HG02885 (cell line): ENCODE results near the gene KCNC3.

ENCODE experiments used
- ATAC-seq: cut with Tn5 transposase; IDR thresholded peaks from one replicate; pipeline ENCODE4 v1.9.1; 2021; ENCODE audit warnings: mild to moderate bottlenecking; ENCODE audit not compliant: unreplicated experiment, poor library complexity

Gene KCNC3

DNA sequence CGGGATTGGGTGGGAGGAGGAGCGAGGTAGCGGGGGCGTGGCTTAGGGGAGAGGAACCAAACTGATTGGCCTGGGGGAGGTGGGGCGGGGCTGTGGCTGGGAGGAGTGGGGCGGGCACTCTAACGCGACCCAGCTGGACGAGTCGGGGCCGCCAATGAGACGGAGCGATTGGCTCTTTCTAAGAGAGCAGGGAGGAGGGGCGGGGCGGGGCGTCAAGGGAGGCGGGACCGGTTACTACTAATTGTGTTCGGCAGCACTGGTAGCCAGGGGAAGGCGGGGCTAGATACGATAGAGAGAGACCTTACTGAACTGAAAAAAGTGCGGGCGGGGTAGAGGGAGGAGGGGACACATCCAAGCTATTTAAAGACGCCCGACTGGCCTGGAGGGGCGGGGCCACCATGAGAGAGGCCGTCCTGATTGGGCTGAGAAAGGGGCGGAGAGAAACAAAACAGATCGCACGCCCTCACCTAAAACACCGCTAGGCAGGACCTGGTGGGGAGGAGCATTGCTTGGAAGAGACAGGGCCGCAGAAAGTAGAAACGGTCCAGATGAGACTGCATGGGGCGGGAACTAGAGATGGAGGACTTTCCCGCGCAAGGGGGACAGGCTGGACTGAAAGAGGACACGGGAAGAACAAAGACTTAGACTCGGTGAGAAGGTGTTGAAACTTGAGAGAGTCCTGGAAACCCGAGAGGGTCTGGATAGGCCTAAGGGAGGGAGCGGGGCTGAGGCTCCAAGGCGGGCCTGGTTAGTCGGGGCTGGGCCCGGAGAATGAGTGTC lies at the start of gene KCNC3:
Gene KCNC3, minus strand, starts transcription at position 232 of the 780 bp plus-strand sequence. CDS start 295 bp downstream, outside the sequence.
- ATAC-seq = peak; percentile 51

DNA sequence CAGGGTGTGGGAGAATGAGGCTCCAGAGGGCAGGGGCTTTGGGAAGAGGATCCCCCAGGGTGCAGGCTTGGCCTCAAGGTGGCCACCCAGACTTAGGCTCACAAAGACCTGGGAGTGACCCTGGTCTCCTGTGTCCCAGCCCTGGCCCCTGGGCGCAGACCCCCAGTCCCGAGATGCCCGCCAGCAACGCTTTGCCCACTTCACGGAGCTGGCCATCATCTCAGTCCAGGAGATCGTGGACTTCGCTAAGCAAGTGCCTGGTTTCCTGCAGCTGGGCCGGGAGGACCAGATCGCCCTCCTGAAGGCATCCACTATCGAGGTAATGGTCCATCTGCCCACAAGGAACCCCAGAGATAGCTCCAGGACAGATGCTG lies 49.7 kb upstream of the KCNC3 start:
- ATAC-seq = no peak

DNA sequence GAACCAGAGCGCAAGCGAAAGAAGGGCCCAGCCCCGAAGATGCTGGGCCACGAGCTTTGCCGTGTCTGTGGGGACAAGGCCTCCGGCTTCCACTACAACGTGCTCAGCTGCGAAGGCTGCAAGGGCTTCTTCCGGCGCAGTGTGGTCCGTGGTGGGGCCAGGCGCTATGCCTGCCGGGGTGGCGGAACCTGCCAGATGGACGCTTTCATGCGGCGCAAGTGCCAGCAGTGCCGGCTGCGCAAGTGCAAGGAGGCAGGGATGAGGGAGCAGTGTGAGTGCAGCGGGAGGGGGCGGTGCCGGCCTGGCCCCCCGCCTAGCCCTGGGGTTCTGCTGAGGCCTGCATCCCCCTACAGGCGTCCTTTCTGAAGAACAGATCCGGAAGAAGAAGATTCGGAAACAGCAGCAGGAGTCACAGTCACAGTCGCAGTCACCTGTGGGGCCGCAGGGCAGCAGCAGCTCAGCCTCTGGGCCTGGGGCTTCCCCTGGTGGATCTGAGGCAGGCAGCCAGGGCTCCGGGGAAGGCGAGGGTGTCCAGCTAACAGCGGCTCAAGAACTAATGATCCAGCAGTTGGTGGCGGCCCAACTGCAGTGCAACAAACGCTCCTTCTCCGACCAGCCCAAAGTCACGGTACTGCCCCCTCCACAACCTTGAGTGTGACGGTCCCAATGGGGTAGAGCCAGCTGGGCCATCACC lies 49.1 kb upstream of the KCNC3 start:
- no peak for ATAC-seq

DNA sequence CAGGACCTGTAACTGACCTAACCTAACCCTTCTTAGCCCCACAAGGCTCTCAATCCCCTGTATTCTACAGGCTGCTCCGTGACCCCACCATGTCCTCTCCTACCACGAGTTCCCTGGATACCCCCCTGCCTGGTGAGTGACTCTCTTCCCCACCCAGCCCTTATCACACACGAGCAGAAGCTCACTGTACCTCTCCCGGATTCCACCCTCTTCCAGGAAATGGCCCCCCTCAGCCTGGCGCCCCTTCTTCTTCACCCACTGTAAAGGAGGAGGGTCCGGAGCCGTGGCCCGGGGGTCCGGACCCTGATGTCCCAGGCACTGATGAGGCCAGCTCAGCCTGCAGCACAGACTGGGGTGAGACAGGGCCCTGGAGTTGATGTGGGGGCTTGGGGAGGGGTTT lies 48.3 kb upstream of the KCNC3 start:
- no peak for ATAC-seq

DNA sequence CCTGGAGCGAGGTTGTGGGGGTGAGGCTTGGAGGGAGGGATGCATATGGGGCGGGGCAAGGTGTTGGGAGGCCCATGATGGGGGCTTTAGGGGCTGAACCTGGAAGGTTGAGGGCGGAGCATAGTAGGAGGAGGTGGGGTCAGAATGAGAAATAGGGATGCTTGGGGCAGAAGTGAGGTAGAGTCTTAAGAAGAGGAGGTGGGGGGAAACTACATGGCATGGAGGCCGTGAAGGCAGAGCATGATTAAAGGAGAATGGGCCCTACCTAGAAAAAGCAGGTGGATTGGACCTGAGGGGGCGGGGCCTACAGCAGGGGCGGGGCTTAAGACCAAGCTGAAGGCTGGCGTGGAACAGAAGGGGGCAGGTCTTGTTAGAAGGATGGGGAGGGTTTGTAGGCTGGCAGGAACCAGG lies 47.9 kb upstream of the KCNC3 start:
- ATAC-seq = peak; percentile 23

DNA sequence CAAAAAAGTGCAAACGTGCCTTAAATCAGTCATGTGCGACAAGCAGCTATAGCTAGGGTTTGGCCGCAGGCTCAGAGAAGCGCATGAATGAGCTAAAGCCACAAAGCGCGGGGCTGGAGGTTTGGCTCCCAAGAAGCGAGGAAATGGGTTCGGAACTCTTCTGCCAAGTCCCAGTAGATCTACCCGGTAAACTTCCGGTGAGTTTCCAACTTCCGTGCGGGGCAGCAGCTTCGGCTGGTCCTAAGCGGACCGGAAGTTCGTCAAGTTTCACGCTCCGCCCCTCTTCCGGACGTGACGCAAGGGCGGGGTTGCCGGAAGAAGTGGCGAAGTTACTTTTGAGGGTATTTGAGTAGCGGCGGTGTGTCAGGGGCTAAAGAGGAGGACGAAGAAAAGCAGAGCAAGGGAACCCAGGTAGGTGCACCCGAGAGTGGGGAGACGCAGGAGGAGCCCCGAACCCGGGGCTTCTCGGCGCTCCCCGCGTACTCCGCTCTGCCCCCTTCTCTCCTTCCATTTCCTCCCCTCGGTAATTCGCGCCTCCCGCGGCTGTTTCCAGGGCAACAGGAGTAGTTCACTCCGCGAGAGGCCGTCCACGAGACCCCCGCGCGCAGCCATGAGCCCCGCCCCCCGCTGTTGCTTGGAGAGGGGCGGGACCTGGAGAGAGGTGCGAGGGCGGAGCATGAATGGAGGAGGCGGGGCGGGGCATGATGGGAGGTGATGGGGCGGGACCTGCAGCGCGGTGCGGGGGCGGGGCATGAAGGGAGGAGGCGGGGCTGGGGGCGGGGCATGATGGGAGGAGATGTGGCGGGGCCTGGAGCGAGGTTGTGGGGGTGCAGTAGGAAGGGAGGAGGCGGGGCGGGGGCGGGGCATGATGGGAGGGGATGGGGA lies 47.2 kb upstream of the KCNC3 start, which contains the start of gene NR1H2:
Gene NR1H2, plus strand, starts transcription at position 292 of the 885 bp plus-strand sequence. CDS start 1,149 bp downstream, outside the sequence.
- ATAC-seq = peak; percentile 89

DNA sequence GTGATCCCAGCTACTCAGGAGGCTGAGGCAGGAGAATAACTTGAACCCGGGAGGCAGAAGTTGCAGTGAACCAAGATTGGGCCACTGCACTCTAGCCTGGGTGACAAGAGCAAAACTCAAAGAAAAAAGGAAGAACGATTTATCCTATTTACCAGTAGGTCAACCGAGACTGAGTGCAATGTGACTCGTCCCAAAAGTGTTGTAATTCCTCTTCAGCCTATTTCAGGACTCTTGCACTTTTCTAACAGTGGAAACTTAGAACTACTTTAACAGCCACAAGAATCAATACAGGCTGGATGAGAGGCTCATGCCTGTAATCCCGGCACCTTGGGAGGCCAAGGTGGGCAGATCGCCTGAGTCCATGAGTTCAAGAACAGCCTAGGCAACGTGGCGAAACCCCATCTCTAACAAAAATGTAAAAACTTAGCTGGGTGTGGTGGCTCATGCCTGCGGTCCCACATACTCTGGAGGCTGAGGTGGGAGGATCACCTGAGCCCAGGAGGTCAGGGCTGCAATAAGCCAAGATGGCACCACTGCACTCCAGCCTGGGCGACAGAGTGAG lies 42.8 kb upstream of the KCNC3 start:
- ATAC-seq = no peak

DNA sequence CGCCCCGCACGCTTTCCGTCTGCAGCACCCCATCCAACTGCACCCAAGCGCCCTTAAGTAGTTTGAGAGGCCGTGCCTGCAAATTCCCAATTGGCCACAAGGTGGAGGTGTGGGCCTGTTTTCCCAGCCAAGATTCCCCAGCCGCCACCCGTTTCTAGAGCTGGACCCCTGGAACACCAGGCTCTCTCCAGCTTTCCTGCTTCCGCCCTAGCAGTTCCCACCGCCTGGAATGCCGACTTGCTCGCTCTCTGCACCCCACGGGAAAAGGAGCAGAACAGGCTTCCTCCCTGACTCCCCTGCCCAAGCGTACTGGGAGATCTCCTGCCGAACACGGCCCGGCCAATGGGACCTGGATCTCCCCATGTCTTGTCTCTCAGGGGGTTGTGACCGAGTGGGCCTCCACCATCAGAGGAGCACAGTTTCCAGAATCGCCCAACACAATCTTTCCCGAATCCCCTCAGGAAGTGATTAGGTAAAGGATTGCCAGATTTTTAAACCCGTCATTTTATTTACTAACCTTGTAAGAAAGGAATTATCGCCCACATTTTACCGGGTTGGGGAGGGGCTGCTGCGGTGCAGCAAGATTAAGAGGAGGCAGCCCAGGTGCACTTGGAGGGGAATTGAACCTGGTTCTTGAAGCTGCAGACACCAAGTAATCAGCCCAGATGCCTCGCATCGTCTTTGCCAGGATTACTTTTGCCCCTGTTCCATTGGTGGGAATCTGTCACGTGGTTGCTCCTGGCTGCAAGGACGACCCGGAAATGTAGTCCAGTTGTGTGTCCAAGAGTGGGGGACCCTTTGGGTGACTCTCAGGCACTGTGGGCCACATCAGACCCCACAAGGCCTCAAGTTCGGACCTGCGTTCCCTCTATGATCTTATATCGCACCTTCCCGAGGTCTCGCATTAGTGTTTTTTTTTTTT lies 39.7 kb upstream of the KCNC3 start:
- peak; percentile 50 for ATAC-seq

DNA sequence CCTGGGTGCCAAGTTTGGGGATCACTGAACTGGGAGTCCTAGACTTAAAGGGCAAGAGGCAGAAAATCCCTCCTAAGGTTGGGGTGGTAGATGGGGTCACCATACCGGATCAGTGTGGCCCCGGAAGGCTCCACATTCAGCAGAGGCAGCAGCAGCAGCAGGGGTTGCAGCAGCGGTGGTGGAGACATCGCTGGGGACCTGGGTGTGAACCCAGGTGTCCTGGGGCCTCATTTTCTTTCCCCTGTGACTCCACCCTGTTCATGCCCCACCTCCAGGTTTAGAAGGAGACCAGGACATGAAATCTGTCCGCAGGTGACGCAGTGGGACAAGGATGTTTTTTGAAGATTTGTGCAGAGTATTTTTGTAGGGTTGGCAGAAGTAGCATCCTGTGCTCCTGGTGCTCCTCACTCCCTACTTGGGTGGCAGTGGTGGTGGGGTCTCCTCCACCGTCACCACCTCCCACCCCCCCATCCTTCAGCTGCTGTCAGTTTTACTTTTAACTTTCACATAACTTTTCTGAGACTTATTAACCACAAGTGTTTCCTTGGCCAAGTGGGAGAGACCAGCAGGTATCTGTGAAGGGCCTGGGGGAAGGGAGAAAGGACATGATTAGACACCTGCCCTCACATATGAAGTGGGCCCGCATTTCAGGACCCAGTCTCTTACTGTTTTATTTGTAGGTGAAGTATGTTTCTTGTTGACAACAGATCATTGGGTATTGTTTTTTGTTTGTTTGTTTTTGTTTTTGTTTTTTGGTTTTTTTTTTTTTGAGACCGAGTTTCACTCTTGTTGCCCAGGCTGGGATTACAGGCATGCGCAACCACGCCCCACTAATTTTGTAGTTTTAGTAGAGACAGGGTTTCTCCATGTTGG lies 36.5 kb upstream of the KCNC3 start, which contains the start of gene NAPSA:
Gene NAPSA, minus strand, starts transcription at position 206 of the 873 bp plus-strand sequence. Its CDS starts 18 bp downstream, at position 188.
- ATAC-seq = no peak

DNA sequence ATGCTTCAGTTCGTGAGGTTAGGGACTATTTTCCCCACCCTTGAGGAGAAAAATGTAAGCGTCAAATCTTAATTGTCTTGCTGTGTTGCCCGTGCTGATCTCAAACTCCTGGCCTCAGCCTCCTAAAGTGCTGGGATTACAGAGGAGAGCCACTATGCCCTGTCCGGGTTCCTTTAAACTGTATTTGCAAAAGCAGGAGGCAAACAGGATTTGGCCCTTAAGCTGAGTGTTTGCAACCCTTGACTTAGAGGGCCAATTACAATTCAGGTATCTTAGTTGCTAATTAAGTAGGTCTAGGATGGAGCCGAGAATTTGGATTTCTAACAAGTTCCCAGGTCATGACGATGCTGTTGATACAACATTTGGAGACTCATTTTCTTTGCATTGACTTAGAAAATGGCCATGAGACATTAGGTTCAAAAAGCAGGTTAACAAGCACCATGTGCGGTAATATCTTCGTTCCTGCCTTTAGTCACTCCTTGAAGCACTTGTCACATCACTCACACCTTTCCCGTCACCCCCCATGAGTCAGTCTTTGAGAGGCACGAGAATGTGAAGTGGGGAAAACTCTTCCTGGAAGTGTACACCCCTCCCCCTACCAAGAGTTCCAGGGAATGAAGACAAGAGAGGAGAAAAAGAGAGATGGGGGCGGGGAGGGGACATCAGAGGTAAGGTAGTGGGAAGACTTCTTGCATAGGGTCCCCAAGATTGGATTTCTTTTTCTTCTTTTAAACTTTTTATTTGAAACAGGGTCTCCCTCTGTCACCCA lies 33.7 kb upstream of the KCNC3 start:
- ATAC-seq = no peak

DNA sequence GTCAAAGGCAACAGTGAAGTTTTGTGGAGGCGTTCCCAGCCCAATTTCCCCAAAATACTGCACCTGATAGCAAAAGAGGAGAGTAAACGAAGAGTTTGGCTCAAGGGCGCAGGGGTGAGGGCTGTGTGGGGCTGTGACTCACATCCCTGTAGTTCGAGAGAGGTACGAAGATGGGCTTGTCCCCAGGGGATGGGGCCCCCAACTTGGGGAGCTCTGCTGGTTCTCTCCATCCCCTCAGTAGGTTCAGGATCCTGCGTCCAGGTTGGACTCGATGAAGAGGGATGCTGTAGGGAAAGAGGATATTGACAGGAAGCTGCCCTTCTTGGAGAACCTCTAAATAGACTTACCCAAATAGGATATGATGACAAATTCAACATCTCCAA lies 32.8 kb upstream of the KCNC3 start:
- no peak for ATAC-seq

DNA sequence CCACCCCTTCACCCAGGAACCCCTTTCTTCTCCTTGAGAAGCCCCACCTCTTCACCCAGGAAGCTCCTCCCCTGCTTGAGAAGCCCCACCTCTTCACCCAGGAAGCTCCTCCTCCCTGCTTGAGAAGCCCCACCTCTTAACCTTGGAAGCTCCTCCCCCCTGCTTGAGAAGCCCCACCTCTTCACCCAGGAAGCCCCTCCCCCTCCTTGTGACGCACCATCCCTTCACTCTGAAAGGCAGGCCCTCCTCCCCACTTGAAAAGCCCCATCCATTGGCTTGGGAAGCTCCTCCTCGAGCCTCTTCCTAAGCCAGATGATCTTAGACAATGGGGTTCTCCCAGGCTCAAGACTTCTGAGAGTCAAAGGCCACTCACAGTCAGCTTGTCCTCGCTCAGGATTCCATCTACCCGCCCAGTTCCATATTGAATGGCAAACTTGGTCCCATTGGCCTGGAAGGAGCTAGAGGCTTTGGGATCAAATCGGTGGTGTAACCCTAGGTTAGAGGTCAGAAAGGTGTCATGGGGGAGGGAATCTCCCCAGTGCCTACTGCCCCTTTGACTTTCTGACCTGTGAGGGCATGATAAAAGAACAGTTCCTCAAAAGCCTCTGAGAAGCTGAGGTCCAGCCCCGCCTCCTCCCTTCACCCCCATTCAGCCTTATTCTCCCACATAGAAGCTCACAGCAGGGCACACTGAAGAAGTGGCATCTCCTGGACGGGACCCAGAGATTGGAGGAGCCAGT lies 32.3 kb upstream of the KCNC3 start:
- ATAC-seq = no peak

DNA sequence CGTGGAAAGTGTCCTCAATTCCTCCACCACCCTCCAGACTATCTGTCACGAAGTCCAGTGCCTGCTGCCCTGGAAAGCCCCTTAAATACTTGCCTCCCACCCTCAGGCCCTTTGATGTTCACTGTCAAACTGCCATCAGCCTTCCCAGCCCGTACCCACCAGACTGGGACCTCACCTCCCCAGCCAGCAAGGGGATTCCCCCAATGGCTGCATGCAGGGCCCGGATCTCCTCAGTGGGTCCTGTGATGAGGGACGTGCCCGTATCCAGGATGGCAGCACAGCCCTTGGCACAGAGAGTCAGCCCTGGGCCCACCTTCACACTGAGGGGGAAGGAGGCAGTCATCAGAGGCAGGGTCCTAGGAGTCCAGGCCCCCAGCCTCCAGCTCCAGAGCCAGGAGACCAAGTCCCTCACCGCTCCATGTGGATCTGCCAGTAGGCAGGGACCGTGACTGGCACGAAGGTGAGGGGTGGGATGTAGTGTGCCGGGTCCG lies 30.2 kb upstream of the KCNC3 start:
- no peak for ATAC-seq

DNA sequence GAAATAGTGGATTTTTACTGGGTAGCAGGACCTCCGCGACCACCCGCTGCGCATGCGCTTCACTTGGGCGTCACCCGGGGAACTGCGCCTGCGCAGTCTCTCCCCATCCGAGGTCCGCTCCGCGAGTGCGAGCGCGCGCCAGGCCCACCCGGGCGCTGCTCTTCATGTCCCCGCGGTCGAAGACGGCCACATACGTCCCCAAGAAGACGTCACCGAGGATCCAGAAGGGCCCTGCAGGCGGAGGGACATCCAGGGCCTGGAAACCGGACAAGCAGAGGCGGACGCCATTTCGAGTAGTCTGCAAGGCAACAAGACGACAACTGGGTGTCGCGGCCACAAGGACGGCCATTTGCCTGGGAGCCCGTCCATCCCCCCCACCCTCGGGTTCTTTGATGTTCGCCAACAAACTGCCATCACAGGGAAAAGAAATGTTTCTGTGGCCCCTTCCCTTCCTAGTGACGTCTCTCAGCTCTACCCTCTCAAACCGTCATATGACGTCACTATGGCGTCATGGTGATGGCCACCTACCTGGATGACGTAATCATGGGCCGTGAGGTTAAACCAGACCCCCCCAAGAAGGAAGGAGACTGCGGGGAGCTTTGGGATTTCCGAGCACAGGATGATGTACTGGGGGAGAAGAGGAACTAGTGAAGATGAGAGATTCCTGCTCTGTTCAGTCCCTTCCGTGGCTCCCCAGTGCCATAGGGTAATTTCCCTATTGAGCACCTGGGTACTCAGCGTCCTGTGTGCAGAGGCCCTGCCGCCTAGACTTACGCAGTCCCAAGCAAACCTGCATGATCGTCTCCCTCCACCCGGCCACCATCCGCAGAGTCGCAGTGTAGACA lies 29.5 kb upstream of the KCNC3 start:
- ATAC-seq = peak; percentile 39

DNA sequence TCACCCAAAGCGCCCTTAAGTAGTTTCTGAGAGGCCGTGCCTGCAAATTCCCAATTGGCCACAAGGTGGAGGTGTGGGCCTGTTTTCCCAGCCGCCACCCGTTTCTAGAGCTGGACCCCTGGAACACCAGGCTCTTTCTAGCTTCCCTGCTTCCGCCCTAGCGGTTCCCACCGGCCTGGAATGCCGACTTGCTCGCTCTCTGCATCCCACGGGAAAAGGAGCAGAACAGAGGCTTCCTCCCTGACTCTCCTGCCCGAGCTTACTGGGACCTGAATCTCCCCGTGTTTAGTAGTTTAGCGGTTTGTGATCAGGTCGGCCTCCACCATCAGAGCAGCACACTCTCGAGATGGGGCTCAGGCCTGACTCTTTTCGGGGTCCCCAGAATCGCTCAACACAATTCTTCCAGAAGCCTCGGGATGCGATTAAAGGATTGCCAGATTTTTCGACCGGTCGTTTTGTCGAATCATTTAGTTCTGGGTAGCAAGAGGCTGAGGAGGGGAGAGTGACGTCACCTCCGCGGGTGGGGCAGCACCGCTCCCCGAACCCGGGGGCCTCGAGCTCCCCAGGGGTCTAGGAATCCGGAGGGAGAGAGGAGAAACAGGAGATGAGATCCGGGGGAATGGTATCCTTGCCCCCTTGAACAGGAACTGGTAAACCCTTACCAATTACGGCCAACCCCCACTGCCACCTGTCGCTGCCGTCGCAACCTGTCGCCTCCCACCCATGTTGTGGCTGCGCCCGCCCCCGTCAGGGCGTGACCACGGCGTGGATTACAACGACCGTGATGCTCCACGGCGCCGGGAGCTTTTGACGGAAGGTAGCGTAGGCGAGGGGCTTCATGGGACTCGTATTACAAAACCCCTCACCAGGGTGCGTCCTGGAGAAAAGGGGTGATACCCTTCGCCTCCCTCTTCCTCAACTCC lies 28.3 kb upstream of the KCNC3 start:
- peak; percentile 64 for ATAC-seq
